Left lung (tissue), 10 donors: Measurements from ENCODE around the gene COL25A1. TPM values are rescaled to one million over a fixed set of nuclear protein-coding genes. Genes with fewer than 3 reads are reported as not detected.

Experiments
- ATAC-seq: fragments of 200-7000 bp; cut with Tn5 transposase; one replicate; pipeline ENCODE4 v1.9.1; 2020; ENCODE audit warnings: moderate library complexity
- DNase-seq, 4 donors: peaks; one replicate each; pipeline ENCODE4 v3.0.0-alpha.2; 2013 to 2020
- H3K27ac ChIP-seq, 2 donors: fragments of 200-600 bp; sonication (generic) in 1 of 2; one replicate each; pipeline versions ENCODE4 v1.5.0 to v1.8.0; 2020 to 2021
- H3K27me3 ChIP-seq, 2 donors: fragments of 200-600 bp; sonication (generic) in 1 of 2; one replicate each; pipeline versions ENCODE4 v1.5.0 to v1.8.0; 2020 to 2021
- H3K36me3 ChIP-seq, 2 donors: fragments of 200-600 bp; sonication (generic) in 1 of 2; one replicate each; pipeline versions ENCODE4 v1.5.0 to v1.8.0; 2020 to 2021
- H3K4me1 ChIP-seq, 2 donors: fragments of 200-600 bp; one replicate each; pipeline ENCODE4 v1.8.0; 2021
- H3K4me3 ChIP-seq, 2 donors: fragments of 200-600 bp; sonication (generic) in 1 of 2; one replicate each; pipeline versions ENCODE4 v1.5.0 to v1.8.0; 2020 to 2021; ENCODE audit warnings: mild to moderate bottlenecking in 1 of 2
- H3K9me3 ChIP-seq, 2 donors: fragments of 200-600 bp; sonication (generic) in 1 of 2; one replicate each; pipeline versions ENCODE4 v1.5.0 to v1.8.0; 2020 to 2021
- intact Hi-C, 2 donors: fragments of 100-400 bp; cut with DNase I; formaldehyde crosslinking; loops; one replicate each; pipeline versions ENCODE4 v1.11.2 to v1.14.2; 2022
- polyA plus RNA-seq, 6 donors: library from polyadenylated mRNA; unstranded; fragments of 120-200 nt; gene quantifications; one replicate each; pipeline ENCODE4 v1.2.1, GENCODE V29; 2013; ENCODE audit not compliant: insufficient read length in 6 of 6
- total RNA-seq, 2 donors: library from RNA; stranded (reverse); fragmentation: NEBNext Ultra II Directional; extraction: Animal tissue kit (Norgen Biotek cat#: 25700); gene quantifications; one replicate each; pipeline ENCODE4 v1.2.1, GENCODE V29; 2021
- TF ChIP-seq, protein P1 (sequence below), 2 donors: fragments of 200-600 bp; sonication (generic) in 1 of 2; IDR thresholded peaks; one replicate each; pipeline versions ENCODE4 v1.5.0 to v1.8.0; 2021; ENCODE audit warnings: antibody characterized with exemption in 2 of 2
- donor health status: DM: no; HTN: yes; CAD: no.
- donor health status: DM: no; HTN: no; CAD: no.

Gene COL25A1
- total and polyA plus RNA-seq, 8 donors: 0.13 to 1.8 (median 1.4) TPM

GRCh38 chr4:108830509-108831244 lies 471.8 kb downstream of the COL25A1 start:
- intact Hi-C loops: no loop called here

GRCh38 chr4:108829966-108830492 lies 472.4 kb downstream of the COL25A1 start:
- Histone ChIP-seq H3K4me3 (no peak overlapping the region), H3K36me3 (no peaks in the 10 kb centered on the region), H3K9me3 (no peaks in the 10 kb centered on the region), H3K4me1 (no peaks in the 10 kb centered on the region), H3K27ac (no peak overlapping the region), H3K27me3 (no peaks in the 10 kb centered on the region)
- DNase-seq (no peak), ATAC-seq (peak; percentile 64)
- intact Hi-C loops: no loop called here
- TF ChIP-seq, protein P1, sequence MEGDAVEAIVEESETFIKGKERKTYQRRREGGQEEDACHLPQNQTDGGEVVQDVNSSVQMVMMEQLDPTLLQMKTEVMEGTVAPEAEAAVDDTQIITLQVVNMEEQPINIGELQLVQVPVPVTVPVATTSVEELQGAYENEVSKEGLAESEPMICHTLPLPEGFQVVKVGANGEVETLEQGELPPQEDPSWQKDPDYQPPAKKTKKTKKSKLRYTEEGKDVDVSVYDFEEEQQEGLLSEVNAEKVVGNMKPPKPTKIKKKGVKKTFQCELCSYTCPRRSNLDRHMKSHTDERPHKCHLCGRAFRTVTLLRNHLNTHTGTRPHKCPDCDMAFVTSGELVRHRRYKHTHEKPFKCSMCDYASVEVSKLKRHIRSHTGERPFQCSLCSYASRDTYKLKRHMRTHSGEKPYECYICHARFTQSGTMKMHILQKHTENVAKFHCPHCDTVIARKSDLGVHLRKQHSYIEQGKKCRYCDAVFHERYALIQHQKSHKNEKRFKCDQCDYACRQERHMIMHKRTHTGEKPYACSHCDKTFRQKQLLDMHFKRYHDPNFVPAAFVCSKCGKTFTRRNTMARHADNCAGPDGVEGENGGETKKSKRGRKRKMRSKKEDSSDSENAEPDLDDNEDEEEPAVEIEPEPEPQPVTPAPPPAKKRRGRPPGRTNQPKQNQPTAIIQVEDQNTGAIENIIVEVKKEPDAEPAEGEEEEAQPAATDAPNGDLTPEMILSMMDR (IDR thresholded peaks at IDR 0.05): no peak

More at GRCh38 chr4:108830509-108831244, 471.8 kb downstream of the COL25A1 start:
- DNase-seq: peak in 3 of 4 donors; percentile 33 to 70 (median 66)
- no peak overlapping the region for H3K4me3 ChIP-seq
- H3K27ac ChIP-seq: no peak overlapping the region
- no peaks in the 10 kb centered on the region for H3K4me1 ChIP-seq
- TF ChIP-seq, protein P1 (IDR thresholded peaks at IDR 0.05): no peak
- H3K36me3 ChIP-seq: no peaks in the 10 kb centered on the region
- peak; percentile 83 for ATAC-seq
- H3K27me3 ChIP-seq: no peaks in the 10 kb centered on the region
- H3K9me3 ChIP-seq: no peaks in the 10 kb centered on the region

DNA sequence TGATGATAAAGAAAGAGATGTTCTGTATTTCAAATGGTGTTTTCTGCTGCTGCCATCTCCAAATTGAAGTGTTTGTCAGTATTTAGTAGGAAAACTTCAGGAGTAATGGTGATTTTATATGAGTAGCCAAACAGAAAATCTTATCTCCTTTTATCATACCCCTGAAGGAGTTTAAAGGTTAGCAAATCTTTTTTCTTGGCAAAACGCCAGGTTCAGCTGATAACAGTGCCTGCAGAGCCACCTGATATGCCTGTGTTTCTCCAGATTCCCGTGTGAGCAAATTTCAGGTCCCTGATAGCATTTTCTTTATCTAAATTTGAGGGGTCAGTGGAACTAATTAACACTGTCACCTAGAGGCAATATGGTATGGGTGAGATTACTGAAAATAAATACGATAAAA lies 473.8 kb downstream of the COL25A1 start:
- DNase-seq (no peak), ATAC-seq (no peak)
- no peaks in the 10 kb centered on the region for H3K27me3 ChIP-seq
- no peaks in the 10 kb centered on the region for H3K4me1 ChIP-seq
- H3K27ac ChIP-seq: no peak overlapping the region
- TF ChIP-seq, protein P1 (IDR thresholded peaks at IDR 0.05): no peak
- no peaks in the 10 kb centered on the region for H3K9me3 ChIP-seq
- no peak overlapping the region for H3K4me3 ChIP-seq
- H3K36me3 ChIP-seq: no peaks in the 10 kb centered on the region
- intact Hi-C loops: no loop called here

- H3K9me3 ChIP-seq: no peaks in the 10 kb centered on the region
- no peaks in the 10 kb centered on the region for H3K4me1 ChIP-seq
- no peak for DNase-seq
- no peak overlapping the region for H3K4me3 ChIP-seq
- no peak for ATAC-seq
- no peaks in the 10 kb centered on the region for H3K36me3 ChIP-seq
- intact Hi-C loops: no loop called here
- TF ChIP-seq, protein P1 (IDR thresholded peaks at IDR 0.05): no peak
- no peak overlapping the region for H3K27ac ChIP-seq
- no peaks in the 10 kb centered on the region for H3K27me3 ChIP-seq
These were observed 476.7 kb downstream of the COL25A1 start for GRCh38 chr4:108825737-108826136.

DNA sequence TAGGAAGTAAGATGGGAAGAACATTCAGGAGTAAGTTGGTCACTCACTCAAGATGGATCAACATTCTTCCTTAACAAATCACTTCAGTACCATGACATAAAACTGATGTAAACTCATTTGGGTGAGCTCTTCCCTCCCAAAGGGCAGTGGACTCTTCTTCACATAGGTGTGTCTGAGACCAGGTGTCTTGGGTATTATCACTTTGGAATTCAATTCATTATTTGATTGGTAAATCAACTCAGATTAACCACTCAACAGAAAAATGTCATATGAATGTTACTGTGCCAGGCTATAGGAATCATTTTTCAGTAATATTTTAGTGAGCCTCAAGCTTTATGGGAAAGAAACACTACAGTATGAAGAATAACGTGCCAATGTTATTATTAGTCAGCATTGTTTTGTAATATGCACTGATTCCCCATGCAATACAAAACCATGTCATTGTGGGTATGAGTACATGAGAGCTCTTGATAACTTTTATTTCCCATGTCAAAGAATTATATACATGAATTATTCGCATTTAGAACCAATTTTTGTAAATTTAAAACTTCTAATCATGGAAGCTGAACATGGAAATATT lies 481.0 kb downstream of the COL25A1 start:
- intact Hi-C loops: no loop called here
- Histone ChIP-seq H3K4me1 (no peaks in the 10 kb centered on the region), H3K9me3 (no peaks in the 10 kb centered on the region), H3K27ac (no peak overlapping the region), H3K27me3 (no peaks in the 10 kb centered on the region), H3K36me3 (no peaks in the 10 kb centered on the region), H3K4me3 (no peak overlapping the region)
- ATAC-seq (no peak), DNase-seq (no peak)
- TF ChIP-seq, protein P1 (IDR thresholded peaks at IDR 0.05): no peak
